ENCODE results near the gene FHOD3.
"Not testable (repeated sequence)": the region's sequence is repeated elsewhere in the genome, so short reads cannot be mapped to it uniquely, and the experiment has no call there.

The FHOD3 gene

GRCh38 chr18:36762965-36763364 is 465.5 kb downstream of the FHOD3 start:
- DNase-seq (ENCODE audit: low read depth in 3 of 3, low spot score in 1 of 3), result not testable (repeated sequence)

- DNase-seq (ENCODE audit: low read depth in 3 of 3, low spot score in 1 of 3), result no peak
Observed at GRCh38 chr18:36766836-36767235, 469.3 kb downstream of the FHOD3 start.

- DNase-seq (ENCODE audit: low read depth in 3 of 3, low spot score in 1 of 3), result no peak
Observed at GRCh38 chr18:36769172-36769571, 471.7 kb downstream of the FHOD3 start.

GRCh38 chr18:36769611-36770314 is 472.2 kb downstream of the FHOD3 start:
- no peak for DNase-seq (ENCODE audit: low read depth in 3 of 3, low spot score in 1 of 3)

GRCh38 chr18:36770315-36770946 is 472.9 kb downstream of the FHOD3 start:
- DNase-seq (ENCODE audit: low read depth in 3 of 3, low spot score in 1 of 3), result no peak

GRCh38 chr18:36771245-36771644 is 473.7 kb downstream of the FHOD3 start:
- no peak for DNase-seq (ENCODE audit: low read depth in 3 of 3, low spot score in 1 of 3)

GRCh38 chr18:36772241-36772723 is 474.8 kb downstream of the FHOD3 start:
- no peak for DNase-seq (ENCODE audit: low read depth in 3 of 3, low spot score in 1 of 3)

GRCh38 chr18:36775396-36775795 is 477.9 kb downstream of the FHOD3 start:
- DNase-seq (ENCODE audit: low read depth in 3 of 3, low spot score in 1 of 3), result no peak

- no peak for DNase-seq (ENCODE audit: low read depth in 3 of 3, low spot score in 1 of 3)
Observed at GRCh38 chr18:36776650-36777049, 479.1 kb downstream of the FHOD3 start.

GRCh38 chr18:36777566-36777965 is 480.1 kb downstream of the FHOD3 start:
- DNase-seq (ENCODE audit: low read depth in 3 of 3, low spot score in 1 of 3), result no peak

GRCh38 chr18:36780748-36781147 is 483.2 kb downstream of the FHOD3 start:
- no peak for DNase-seq (ENCODE audit: low read depth in 3 of 3, low spot score in 1 of 3)

- DNase-seq (ENCODE audit: low read depth in 3 of 3, low spot score in 1 of 3), result no peak
Observed at GRCh38 chr18:36782710-36783109, 485.2 kb downstream of the FHOD3 start.

GRCh38 chr18:36783792-36784191 is 486.3 kb downstream of the FHOD3 start:
- DNase-seq (ENCODE audit: low read depth in 3 of 3, low spot score in 1 of 3), result no peak

GRCh38 chr18:36786686-36787085 is 489.2 kb downstream of the FHOD3 start:
- no peak for DNase-seq (ENCODE audit: low read depth in 3 of 3, low spot score in 1 of 3)

GRCh38 chr18:36792634-36793283 is 495.2 kb downstream of the FHOD3 start:
- DNase-seq (ENCODE audit: low read depth in 3 of 3, low spot score in 1 of 3), result no peak

- no peak for DNase-seq (ENCODE audit: low read depth in 3 of 3, low spot score in 1 of 3)
Observed at GRCh38 chr18:36798738-36799473, 501.4 kb downstream of the FHOD3 start.

GRCh38 chr18:36805105-36805504 is 507.6 kb downstream of the FHOD3 start:
- no peak for DNase-seq (ENCODE audit: low read depth in 3 of 3, low spot score in 1 of 3)

- DNase-seq (ENCODE audit: low read depth in 3 of 3, low spot score in 1 of 3), result no peak
Observed at GRCh38 chr18:36808681-36809080, 511.2 kb downstream of the FHOD3 start.

- DNase-seq (ENCODE audit: low read depth in 3 of 3, low spot score in 1 of 3), result no peak
Observed at GRCh38 chr18:36809590-36810381, 512.3 kb downstream of the FHOD3 start.

- no peak for DNase-seq (ENCODE audit: low read depth in 3 of 3, low spot score in 1 of 3)
Observed at GRCh38 chr18:36811430-36811829, 513.9 kb downstream of the FHOD3 start.

GRCh38 chr18:36811955-36812354 is 514.4 kb downstream of the FHOD3 start:
- DNase-seq (ENCODE audit: low read depth in 3 of 3, low spot score in 1 of 3), result no peak
